Superior temporal gyrus (tissue), 1 donor: Measurements from ENCODE around the gene NABP1.

Experiments used
- DNase-seq: peaks from one replicate; pipeline ENCODE4 v3.0.0-alpha.2; 2016; ENCODE audit errors: extremely low spot score

The NABP1 gene

DNA sequence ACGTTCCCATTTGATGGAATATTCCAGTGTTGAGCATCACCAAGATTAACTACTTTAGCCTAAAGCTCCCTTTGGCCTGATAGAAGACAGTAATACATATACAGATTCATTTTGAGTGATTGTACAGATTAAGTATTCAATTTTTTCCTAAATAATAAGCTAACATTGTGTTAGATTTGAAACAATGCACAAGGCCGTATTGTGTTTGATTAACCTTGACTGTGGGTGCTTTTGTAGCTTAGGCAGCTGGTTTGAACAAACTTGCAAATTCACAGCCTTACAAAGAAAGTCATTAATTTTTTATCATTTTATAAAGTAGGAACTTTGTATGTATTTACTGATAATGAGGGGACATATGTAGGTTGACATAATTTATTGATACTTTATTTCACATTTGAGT, 29.6 kb downstream of the NABP1 start:
- no peak for DNase-seq

DNA sequence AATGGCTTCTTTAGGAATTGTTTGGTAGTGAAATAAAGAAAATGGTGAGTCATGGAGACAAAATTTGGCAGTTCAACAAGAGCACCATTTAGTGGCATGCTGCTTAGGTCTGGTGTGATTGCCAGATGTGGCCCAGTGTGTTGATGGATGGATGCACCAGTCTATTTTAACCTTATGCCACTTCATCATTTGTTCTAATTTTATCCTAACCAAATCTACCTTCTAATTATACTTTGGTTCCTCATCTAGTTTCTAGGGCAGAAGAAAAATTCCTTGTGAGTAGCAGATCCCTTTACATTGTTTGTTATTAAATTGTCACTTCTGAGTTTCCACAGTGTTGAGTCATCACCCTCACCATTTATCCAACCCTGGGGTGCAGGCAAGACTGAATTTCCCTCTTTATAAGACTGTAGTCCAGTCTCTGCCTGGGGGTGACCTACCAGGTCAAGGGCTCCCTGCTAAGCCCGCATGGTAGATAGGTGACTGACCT, 32.5 kb downstream of the NABP1 start:
- DNase-seq: no peak

DNA sequence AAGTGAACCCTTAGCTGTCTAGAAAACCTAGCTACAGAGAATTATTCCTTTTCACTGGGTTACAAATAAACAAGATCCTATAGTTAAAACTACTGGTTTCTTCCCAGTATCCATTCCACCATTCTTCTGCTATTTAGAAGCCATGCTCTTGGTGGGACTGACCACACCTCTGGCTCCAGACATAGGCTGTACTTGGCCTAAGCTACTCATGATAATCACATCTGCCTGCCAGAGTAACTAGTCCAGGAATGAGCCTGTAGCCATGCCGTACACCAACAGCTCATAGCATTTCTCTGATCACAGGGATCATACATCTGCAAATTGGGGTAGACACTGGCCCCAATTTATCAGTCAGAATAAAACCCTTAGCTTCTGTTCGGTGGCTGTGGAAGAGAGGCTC, 33.7 kb downstream of the NABP1 start:
- DNase-seq: no peak

DNA sequence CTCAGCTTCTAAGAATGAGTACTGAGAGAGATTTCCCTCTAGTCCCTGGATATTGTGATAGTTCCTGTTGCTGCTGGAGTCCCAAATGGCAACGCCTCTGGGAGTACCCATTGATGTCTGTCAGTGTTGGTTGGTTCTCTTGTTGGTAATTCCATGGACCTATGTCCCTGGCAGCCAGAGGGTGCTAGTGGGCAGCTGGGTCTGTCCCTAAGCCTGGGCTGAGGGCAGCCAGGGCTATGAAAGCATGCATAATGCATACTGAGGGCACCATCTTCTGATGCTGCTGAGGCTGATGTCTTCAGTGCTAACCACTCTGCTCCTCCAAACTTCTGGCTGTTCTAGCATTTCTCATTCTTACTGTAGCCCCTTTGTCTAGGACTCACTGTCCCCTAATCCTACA, 35.9 kb downstream of the NABP1 start:
- DNase-seq: no peak

DNA sequence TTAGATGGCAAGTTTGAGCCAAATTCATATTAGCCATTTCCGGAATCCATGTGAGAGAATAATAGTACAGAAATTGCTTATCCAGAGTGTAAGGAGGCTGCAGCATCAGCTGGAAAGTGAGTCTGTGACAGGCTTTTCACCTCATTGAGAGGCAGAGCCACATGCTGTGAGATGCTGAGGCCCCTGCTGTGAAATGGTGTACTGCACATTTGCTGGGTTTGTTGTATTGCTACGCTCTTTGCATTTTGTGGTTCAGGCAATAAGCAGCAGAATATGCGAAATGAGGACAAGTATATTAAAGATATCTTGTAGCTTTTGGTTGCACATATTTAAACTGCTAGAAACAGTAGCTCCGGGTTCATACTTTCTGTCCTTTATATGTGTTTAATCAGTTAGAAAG, 37.0 kb downstream of the NABP1 start:
- DNase-seq: no peak

DNA sequence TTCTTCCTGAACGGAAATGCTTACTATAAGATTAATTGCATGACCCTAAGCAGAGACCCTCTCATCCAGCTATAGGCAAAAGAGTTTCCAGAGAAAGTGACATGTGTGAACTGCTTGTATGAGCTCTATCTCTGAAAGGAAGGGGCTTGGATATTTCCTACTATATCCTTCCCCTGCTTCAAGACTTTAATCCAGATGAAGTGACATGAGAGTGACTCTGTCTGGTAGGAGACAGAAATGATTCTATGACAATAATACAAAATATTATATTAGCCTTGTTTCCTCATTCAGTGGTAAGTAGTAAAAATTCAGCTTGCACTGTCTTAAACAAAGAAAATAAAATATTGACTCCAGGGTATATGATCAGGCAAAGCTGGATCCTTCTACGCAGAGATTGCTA, 37.5 kb downstream of the NABP1 start:
- no peak for DNase-seq

DNA sequence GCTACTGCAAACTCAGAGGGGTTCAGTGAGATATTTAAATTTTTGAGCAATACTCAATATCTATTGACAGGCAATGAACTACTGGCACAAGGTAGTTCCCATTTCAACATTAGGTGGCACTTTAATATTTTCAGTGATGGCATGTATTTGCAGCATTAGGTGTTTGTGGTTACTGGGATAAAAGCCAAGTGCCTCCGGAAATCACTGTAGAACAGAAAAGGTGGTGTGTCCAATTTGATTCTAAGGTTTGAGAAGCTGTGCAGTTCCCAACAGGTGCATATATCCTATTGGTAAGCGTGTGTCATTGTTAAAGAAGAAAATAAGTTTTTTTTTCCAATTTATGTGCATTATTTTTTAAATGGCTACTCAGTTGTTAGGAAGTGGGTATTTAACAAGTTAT, 41.3 kb downstream of the NABP1 start:
- no peak for DNase-seq

DNA sequence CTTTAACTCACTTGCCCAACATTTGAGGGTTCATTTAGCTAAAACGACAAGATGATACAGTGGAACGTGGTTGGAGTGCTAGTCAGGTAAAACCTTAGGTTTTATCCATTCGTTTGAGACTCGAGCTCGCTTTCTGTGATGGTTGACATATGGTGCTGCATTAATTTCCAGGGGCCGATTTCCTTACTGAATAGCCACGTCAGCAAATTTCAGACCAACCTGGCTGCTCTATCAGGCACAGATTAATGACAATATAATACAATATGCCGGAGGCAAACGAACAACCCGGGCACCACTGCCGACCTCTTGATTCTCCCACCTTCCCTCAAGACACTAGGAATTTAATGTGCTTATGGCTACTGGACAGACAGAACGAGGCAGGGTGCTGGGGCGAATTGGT, 42.0 kb downstream of the NABP1 start:
- DNase-seq: no peak

DNA sequence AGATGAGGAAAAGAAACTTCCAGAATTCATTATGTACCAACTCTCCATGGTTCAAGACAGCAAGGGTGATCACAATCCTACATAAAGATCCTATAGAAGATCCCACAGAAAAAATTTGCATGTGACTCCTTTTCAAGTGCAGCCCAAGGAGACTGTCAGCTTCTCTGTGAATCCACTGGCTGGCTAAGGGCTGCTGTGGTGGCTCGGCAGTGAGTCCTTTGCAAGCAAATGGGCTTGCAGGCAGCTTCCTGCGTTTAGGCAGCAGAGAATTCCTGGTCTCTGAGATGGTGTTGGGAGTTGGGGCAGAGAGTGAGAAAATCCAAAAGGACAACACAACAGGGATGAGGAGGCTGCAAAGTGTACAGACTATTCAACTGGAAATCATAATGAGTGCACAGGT, 43.4 kb downstream of the NABP1 start:
- DNase-seq: no peak

DNA sequence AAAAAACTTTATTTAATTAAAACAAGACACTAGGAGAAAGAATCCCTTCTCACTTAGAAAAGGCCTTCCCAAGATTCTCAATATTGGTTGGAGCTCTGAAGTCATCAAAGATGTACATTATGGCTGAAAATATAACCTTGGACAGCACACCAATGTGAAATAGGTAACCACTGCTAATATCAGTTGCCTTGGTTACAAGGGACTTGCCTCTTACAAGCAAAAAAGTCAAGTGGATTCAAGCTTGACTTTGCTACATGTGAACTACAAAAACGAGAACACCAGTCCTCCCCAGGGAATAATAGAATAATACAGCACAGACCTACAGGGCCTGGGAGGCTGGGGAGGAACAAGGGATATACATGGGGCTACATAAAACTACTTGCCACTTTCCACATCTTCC, 46.1 kb downstream of the NABP1 start:
- DNase-seq: no peak

DNA sequence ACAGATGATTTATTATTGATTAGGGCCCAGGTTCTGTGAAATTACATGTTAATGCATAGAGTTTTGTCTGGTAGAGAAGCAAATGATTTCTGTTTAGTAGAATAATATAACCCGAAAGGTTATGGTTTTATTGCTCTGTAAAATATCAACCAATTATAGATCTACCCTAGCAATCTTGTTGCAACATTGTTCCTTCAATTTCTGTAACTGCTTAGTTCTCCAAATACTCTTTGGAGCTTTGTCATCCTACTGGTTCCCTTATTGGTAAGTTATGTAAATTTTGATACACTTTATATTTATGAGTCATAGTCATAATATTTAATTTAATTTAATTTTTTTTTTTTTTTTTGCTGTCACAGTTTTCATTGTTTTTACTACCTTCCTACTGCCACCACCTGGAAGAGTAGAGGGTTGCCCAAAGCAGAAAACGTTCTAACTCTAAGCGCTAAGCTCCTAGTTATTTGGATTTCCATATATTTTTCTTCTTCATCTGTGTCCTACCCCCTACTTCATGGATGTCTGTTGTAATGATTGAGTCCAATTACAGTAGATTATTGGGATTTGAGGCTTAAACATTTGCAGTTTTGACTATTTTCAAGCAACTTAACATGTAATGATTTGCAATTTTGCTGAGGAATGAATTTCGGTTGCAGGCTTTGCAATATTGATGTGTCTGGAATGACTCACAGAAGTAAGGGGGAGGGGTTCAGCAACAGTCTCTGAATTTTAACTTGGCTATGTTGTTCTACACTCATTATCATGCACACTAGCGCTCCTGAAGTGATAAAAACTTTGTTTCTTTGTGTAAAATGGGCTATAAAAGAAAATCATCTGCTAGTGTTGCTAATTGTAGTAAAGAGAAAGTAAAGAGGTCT, 51.1 kb downstream of the NABP1 start:
- no peak for DNase-seq

DNA sequence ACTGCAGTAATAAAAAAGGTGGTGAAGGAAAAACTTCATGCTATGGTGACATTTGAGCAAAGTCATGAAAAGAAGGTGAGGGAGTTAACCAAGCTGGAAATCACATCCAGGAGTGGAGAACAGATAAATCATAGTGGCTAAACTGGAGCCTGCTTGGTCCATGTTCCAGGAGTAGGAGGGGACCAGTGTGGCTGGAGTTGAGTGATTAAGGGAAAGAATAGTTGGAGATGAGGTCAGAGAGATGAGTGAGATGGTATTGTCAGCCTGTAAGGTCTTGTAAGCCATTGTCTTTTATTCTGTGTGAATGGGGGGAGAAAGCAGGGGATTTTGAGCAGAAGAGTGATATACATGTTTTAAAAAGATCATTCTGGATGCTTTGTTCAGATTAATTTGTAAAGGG, 52.3 kb downstream of the NABP1 start:
- DNase-seq: no peak
